Left lung (tissue), 10 donors: ENCODE data around the gene DLGAP1. TPM values are rescaled to one million over a fixed set of nuclear protein-coding genes. Genes with fewer than 3 reads are reported as not detected.

Source experiments
- ATAC-seq: fragments of 200-7000 bp; cut with Tn5 transposase; one replicate; pipeline ENCODE4 v1.9.1; 2020; ENCODE audit warnings: moderate library complexity
- DNase-seq, 4 donors: peaks; one replicate each; pipeline ENCODE4 v3.0.0-alpha.2; 2013 to 2020
- H3K27ac ChIP-seq, 2 donors: fragments of 200-600 bp; sonication (generic) in 1 of 2; one replicate each; pipeline versions ENCODE4 v1.5.0 to v1.8.0; 2020 to 2021
- H3K27me3 ChIP-seq, 2 donors: fragments of 200-600 bp; sonication (generic) in 1 of 2; one replicate each; pipeline versions ENCODE4 v1.5.0 to v1.8.0; 2020 to 2021
- H3K36me3 ChIP-seq, 2 donors: fragments of 200-600 bp; sonication (generic) in 1 of 2; one replicate each; pipeline versions ENCODE4 v1.5.0 to v1.8.0; 2020 to 2021
- H3K4me1 ChIP-seq, 2 donors: fragments of 200-600 bp; one replicate each; pipeline ENCODE4 v1.8.0; 2021
- H3K4me3 ChIP-seq, 2 donors: fragments of 200-600 bp; sonication (generic) in 1 of 2; one replicate each; pipeline versions ENCODE4 v1.5.0 to v1.8.0; 2020 to 2021; ENCODE audit warnings: mild to moderate bottlenecking in 1 of 2
- H3K9me3 ChIP-seq, 2 donors: fragments of 200-600 bp; sonication (generic) in 1 of 2; one replicate each; pipeline versions ENCODE4 v1.5.0 to v1.8.0; 2020 to 2021
- CTCF ChIP-seq, 2 donors: fragments of 200-600 bp; sonication (generic) in 1 of 2; IDR thresholded peaks; one replicate each; pipeline versions ENCODE4 v1.5.0 to v1.8.0; 2021; ENCODE audit warnings: antibody characterized with exemption in 2 of 2
- intact Hi-C, 2 donors: fragments of 100-400 bp; cut with DNase I; formaldehyde crosslinking; loops; one replicate each; pipeline versions ENCODE4 v1.11.2 to v1.14.2; 2022
- polyA plus RNA-seq, 6 donors: library from polyadenylated mRNA; unstranded; fragments of 120-200 nt; gene quantifications; one replicate each; pipeline ENCODE4 v1.2.1, GENCODE V29; 2013; ENCODE audit not compliant: insufficient read length in 6 of 6
- total RNA-seq, 2 donors: library from RNA; stranded (reverse); fragmentation: NEBNext Ultra II Directional; extraction: Animal tissue kit (Norgen Biotek cat#: 25700); gene quantifications; one replicate each; pipeline ENCODE4 v1.2.1, GENCODE V29; 2021
- donor health status: DM: no; HTN: yes; CAD: no.
- donor health status: DM: no; HTN: no; CAD: no.

DLGAP1 gene
- total and polyA plus RNA-seq, 8 donors: 1.6 to 4.0 (median 2.1) TPM

- TF ChIP-seq CTCF (IDR thresholded peaks at IDR 0.05): no peak
- Histone ChIP-seq H3K9me3 (no peaks in the 10 kb centered on the region), H3K27ac (no peak overlapping the region), H3K4me3 (no peak overlapping the region), H3K27me3 (no peaks in the 10 kb centered on the region), H3K4me1 (no peaks in the 10 kb centered on the region), H3K36me3 (no peaks in the 10 kb centered on the region)
- ATAC-seq (no peak), DNase-seq (no peak)
- intact Hi-C loops: no loop called here
Observed at GRCh38 chr18:4236940-4237663, 218.0 kb downstream of the DLGAP1 start.

- Histone ChIP-seq H3K4me3 (no peak overlapping the region), H3K4me1 (no peaks in the 10 kb centered on the region), H3K36me3 (no peaks in the 10 kb centered on the region), H3K27ac (no peak overlapping the region), H3K9me3 (peaks cover 0 to 8% of the 10 kb centered on the region in 2 donors), H3K27me3 (no peaks in the 10 kb centered on the region)
- no peak for DNase-seq
- intact Hi-C loops: no loop called here
- ATAC-seq: no peak
- no peak for TF ChIP-seq CTCF (IDR thresholded peaks at IDR 0.05)
Observed at GRCh38 chr18:4233468-4233867, 221.6 kb downstream of the DLGAP1 start.

- no peaks in the 10 kb centered on the region for H3K4me1 ChIP-seq
- no peaks in the 10 kb centered on the region for H3K36me3 ChIP-seq
- peaks cover 0 to 8% of the 10 kb centered on the region in 2 donors for H3K9me3 ChIP-seq
- no peak overlapping the region for H3K27ac ChIP-seq
- DNase-seq: no peak
- H3K27me3 ChIP-seq: no peaks in the 10 kb centered on the region
- TF ChIP-seq CTCF (IDR thresholded peaks at IDR 0.05): no peak
- intact Hi-C loops: no loop called here
- no peak overlapping the region for H3K4me3 ChIP-seq
- ATAC-seq: no peak
Observed at GRCh38 chr18:4232656-4233055, 222.5 kb downstream of the DLGAP1 start.

GRCh38 chr18:4231260-4231659 is 223.8 kb downstream of the DLGAP1 start:
- intact Hi-C loops: no loop called here
- H3K4me1 ChIP-seq: no peaks in the 10 kb centered on the region
- H3K4me3 ChIP-seq: no peak overlapping the region
- no peak overlapping the region for H3K27ac ChIP-seq
- H3K9me3 ChIP-seq: peaks cover 0 to 8% of the 10 kb centered on the region in 2 donors
- no peaks in the 10 kb centered on the region for H3K36me3 ChIP-seq
- ATAC-seq (no peak), DNase-seq (no peak)
- no peak for TF ChIP-seq CTCF (IDR thresholded peaks at IDR 0.05)
- no peaks in the 10 kb centered on the region for H3K27me3 ChIP-seq

- DNase-seq (no peak), ATAC-seq (no peak)
- Histone ChIP-seq H3K4me1 (no peaks in the 10 kb centered on the region), H3K36me3 (no peaks in the 10 kb centered on the region), H3K27ac (no peak overlapping the region), H3K27me3 (no peaks in the 10 kb centered on the region), H3K9me3 (peaks cover 0 to 8% of the 10 kb centered on the region in 2 donors), H3K4me3 (no peak overlapping the region)
- intact Hi-C loops: no loop called here
- TF ChIP-seq CTCF (IDR thresholded peaks at IDR 0.05): no peak
Observed at GRCh38 chr18:4230450-4231168, 224.5 kb downstream of the DLGAP1 start.
